GM12878 (cell line): ENCODE results near the gene CLIP1. TPM values are rescaled to one million over a fixed set of nuclear protein-coding genes. Genes with fewer than 3 reads are reported as not detected.

Experiments
- ATAC-seq: fragments of 200-7000 bp; cut with Tn5 transposase; 3 replicates; pipeline ENCODE4 v1.9.1; 2020; ENCODE audit warnings: mild to moderate bottlenecking, moderate library complexity
- BruUV-seq: library from RNA; stranded (reverse); fragments of 400-500 nt; replicated peaks from 2 replicates; lab custom pipeline; 2021; lab: Mats Ljungman, UMichigan
- CTCF ChIA-PET: fragments of 300-600 bp; sonication (Branson Sonifier 250); formaldehyde crosslinking; extraction: SDS; loops from one replicate; lab custom pipeline; 2021; ENCODE audit warnings: inconsistent platforms; lab: Yijun Ruan, JAX
- POLR2A ChIA-PET: fragments of 350-600 bp; formaldehyde crosslinking; extraction: SDS; loops from one replicate; lab custom pipeline; 2021; ENCODE audit warnings: inconsistent platforms; lab: Charles Lee
- RAD21 ChIA-PET: fragments of 300-600 bp; sonication (Branson Sonifier 250); formaldehyde crosslinking; loops from one replicate; lab custom pipeline; 2023; ENCODE audit warnings: antibody characterized with exemption; ENCODE audit not compliant: unreplicated experiment; lab: Charles Lee
- SMC1A ChIA-PET: fragments of 300-600 bp; sonication (Branson Sonifier 250); formaldehyde crosslinking; loops from one replicate; lab custom pipeline; 2023; ENCODE audit not compliant: unreplicated experiment, uncharacterized antibody; lab: Charles Lee
- DNase-seq: peaks from one replicate; pipeline ENCODE4 v3.0.0-alpha.2; 2011; ENCODE audit warnings: low read depth, low spot score
- FAIRE-seq: peaks from 3 replicates; lab custom pipeline; 2011; peaks lifted over from hg19 to GRCh38; lab: Jason Lieb, UNC
- H2AFZ ChIP-seq: 2 replicates; pipeline ENCODE4 v1.6.0; 2011; ENCODE audit warnings: low read depth, low read length, control low read depth; ENCODE audit not compliant: control insufficient read depth
- H3K27ac ChIP-seq: 2 replicates; pipeline ENCODE4 v1.5.1; 2011; ENCODE audit warnings: control low read depth; ENCODE audit not compliant: control insufficient read depth, insufficient read depth
- H3K27me3 ChIP-seq, 2 experiments: replicated peaks in 1 of 2; 2 replicates each; pipeline versions ENCODE4 v1.6.0 to v1.6.1; 2011; ENCODE audit warnings: low read length in 1 of 2; ENCODE audit not compliant: control insufficient read depth in 2 of 2, insufficient read depth in 2 of 2
- H3K36me3 ChIP-seq, 2 experiments: 2 replicates each; pipeline ENCODE4 v1.5.1; 2011; ENCODE audit warnings: low read length in 1 of 2; ENCODE audit not compliant: control insufficient read depth in 2 of 2, insufficient read depth in 2 of 2
- H3K4me1 ChIP-seq: 2 replicates; pipeline ENCODE4 v1.6.1; 2011; ENCODE audit warnings: mild to moderate bottlenecking, low read length, moderate library complexity, mixed read lengths; ENCODE audit not compliant: control insufficient read depth, insufficient read depth
- H3K4me2 ChIP-seq: 2 replicates; pipeline ENCODE4 v1.6.0; 2011; ENCODE audit warnings: control low read depth; ENCODE audit not compliant: control insufficient read depth, insufficient read depth
- H3K4me3 ChIP-seq: fragments of 200-600 bp; sonication (generic); 2 replicates; pipeline ENCODE4 v1.5.1; 2016
- H3K79me2 ChIP-seq: 2 replicates; pipeline ENCODE4 v1.6.0; 2011; ENCODE audit warnings: low read length; ENCODE audit not compliant: control insufficient read depth, insufficient read depth
- H3K9ac ChIP-seq: 2 replicates; pipeline ENCODE4 v1.8.0; 2011; ENCODE audit warnings: low read length, control low read depth, mixed read lengths; ENCODE audit not compliant: control insufficient read depth, insufficient read depth
- H3K9me3 ChIP-seq: replicated peaks from 3 replicates; pipeline ENCODE4 v1.5.1; 2011; ENCODE audit warnings: mild to moderate bottlenecking, low read length; ENCODE audit not compliant: control insufficient read depth, insufficient read depth
- H4K20me1 ChIP-seq: 2 replicates; pipeline ENCODE4 v1.6.0; 2011; ENCODE audit not compliant: control insufficient read depth, insufficient read depth
- CREM ChIP-seq: IDR thresholded peaks from 2 replicates; pipeline ENCODE4 v1.6.1; 2014; ENCODE audit warnings: antibody characterized with exemption, low read depth
- CUX1 ChIP-seq: IDR thresholded peaks from 2 replicates; pipeline ENCODE4 v1.6.1; 2012; ENCODE audit warnings: improper control_type of control experiment, low read depth, low read length; ENCODE audit not compliant: insufficient replicate concordance
- E2F8 ChIP-seq: fragments of 450-650 bp; IDR thresholded peaks from 2 replicates; pipeline ENCODE4 v1.6.1; 2018; ENCODE audit warnings: mild to moderate bottlenecking, low read depth, moderate library complexity; ENCODE audit not compliant: partially characterized antibody
- ESRRA ChIP-seq: IDR thresholded peaks from 2 replicates; pipeline ENCODE4 v1.6.1; 2012; ENCODE audit warnings: mild to moderate bottlenecking, low read length, improper control_type of control experiment
- IRF5 ChIP-seq: fragments of 450-650 bp; IDR thresholded peaks from 2 replicates; pipeline ENCODE4 v1.6.1; 2017; ENCODE audit warnings: borderline replicate concordance
- KDM1A ChIP-seq: fragments of 200-600 bp; sonication (generic); IDR thresholded peaks from 2 replicates; pipeline ENCODE4 v1.6.1; 2016; ENCODE audit warnings: borderline replicate concordance
- LARP7 ChIP-seq: fragments of 450-650 bp; IDR thresholded peaks from 2 replicates; pipeline ENCODE4 v1.6.1; 2017; ENCODE audit warnings: mild to moderate bottlenecking
- NR2F1 ChIP-seq: fragments of 450-650 bp; conservative IDR thresholded peaks from 2 replicates; pipeline ENCODE4 v1.6.1; 2017; ENCODE audit warnings: mild to moderate bottlenecking
- STAT3 ChIP-seq: IDR thresholded peaks from 2 replicates; pipeline ENCODE4 v1.6.1; 2011; ENCODE audit warnings: low read depth, low read length, improper control_type of control experiment
- WGBS: methylation state at CpG from one replicate; pipeline ENCODE4 v1.1.6; 2016; ENCODE audit warnings: low lambda C conversion rate; ENCODE audit not compliant: insufficient replicate concordance, insufficient coverage; ENCODE audit errors: missing lambda C conversion rate; 5-methylcytosine and 5-hydroxymethylcytosine counted together
- in situ Hi-C: fragments of 300-500 bp; cut with MboI; formaldehyde crosslinking; loops from 9 replicates; pipeline ENCODE4 v1.14.3; 2018; ENCODE audit warnings: mixed read lengths
- intact Hi-C: fragments of 100-400 bp; cut with micrococcal nuclease; formaldehyde crosslinking; loops from one replicate; pipeline ENCODE4 v1.14.2; 2022; ENCODE audit not compliant: unreplicated experiment
- polyA plus RNA-seq, 11 experiments: library from polyadenylated mRNA; depleted of rRNA in 4 of 11; unstranded in 6 of 11; stranded (reverse) in 5 of 11; fragments of >200 nt; fragmentation: Nextera tagmentation in 4 of 11; fragmentation: Illumina TruSeq in 1 of 11; extraction: Ambion mirVana in 4 of 11; extraction: Trizol in 1 of 11; gene quantifications; 1 replicate in 1 of 11; 2 replicates in 10 of 11; pipeline versions ENCODE4 v1.2.1 to v1.2.3, GENCODE V29; 2011 to 2016; ENCODE audit warnings: inconsistent platforms in 2 of 11, missing spikeins in 2 of 11, low read depth in 1 of 11
- total RNA-seq, 4 experiments: library from RNA; depleted of rRNA in 3 of 4; stranded (reverse); fragments of >200 nt in 3 of 4; fragmentation: Illumina TruSeq in 1 of 4; extraction: Trizol in 1 of 4; gene quantifications; 2 replicates each; pipeline versions ENCODE4 v1.2.1 to v1.2.3, GENCODE V29; 2013 to 2021

The CLIP1 gene
- total and polyA plus RNA-seq, 10 of the 15 experiments (the other 5 are each of a cell fraction or from before 2014, with no cell fraction given), result 6.0 to 45.4 (median 25.2) TPM

- no peak for TF ChIP-seq IRF5
Measured at GRCh38 chr12:122393817-122394216, 28.7 kb downstream of the CLIP1 start (continued).

GRCh38 chr12:122392411-122392810, 30.1 kb downstream of the CLIP1 start:
- in situ Hi-C loops, result no loop called here
- H3K27me3 ChIP-seq, result no peaks in the 10 kb centered on the region
- no peak overlapping the region for H3K4me2 ChIP-seq
- POLR2A ChIA-PET, result no interaction called here
- RAD21 ChIA-PET, result no interaction called here
- no peaks in the 10 kb centered on the region for H3K4me1 ChIP-seq
- SMC1A ChIA-PET, result no interaction called here
- no peak overlapping the region for H2AFZ ChIP-seq
- peaks cover 2% of the 10 kb centered on the region for H3K79me2 ChIP-seq
- H3K27ac ChIP-seq, result no peak overlapping the region
- no peak overlapping the region for H3K4me3 ChIP-seq
- H3K9ac ChIP-seq, result no peak overlapping the region
- no peaks in the 10 kb centered on the region for H3K36me3 ChIP-seq
- no peaks in the 10 kb centered on the region for H3K9me3 ChIP-seq
- no peak for DNase-seq
- H4K20me1 ChIP-seq, result no peaks in the 10 kb centered on the region
- CTCF ChIA-PET, result no interaction called here
- no peak for ATAC-seq
- 100% methylated on average over 5 of the region's 5 CpGs for WGBS
- BruUV-seq, result no TSS peak
- TF ChIP-seq NR2F1 (no peak), ESRRA (no peak), KDM1A (no peak), LARP7 (no peak), STAT3 (no peak), CREM (no peak), E2F8 (no peak), CUX1 (no peak)
- TF ChIP-seq, all 136 proteins: peak for 0
- FAIRE-seq, result no peak
- intact Hi-C loops, result no loop called here
